H1 (cell line): Measurements from ENCODE around the gene WDR5. TPM values are rescaled to one million over a fixed set of nuclear protein-coding genes. Genes with fewer than 3 reads are reported as not detected.

Experiments used
- HDAC2 ChIP-seq, 2 experiments: fragments of 300-600 bp in 1 of 2; sonication (generic) in 1 of 2; IDR thresholded peaks; 2 replicates each; pipeline ENCODE4 v1.6.1; 2011 to 2012; ENCODE audit warnings: low read depth in 2 of 2, low read length in 2 of 2, mild to moderate bottlenecking in 2 of 2, moderate library complexity in 2 of 2, borderline replicate concordance in 1 of 2, inconsistent platforms in 1 of 2
- RAD21 ChIP-seq, 2 experiments: IDR thresholded peaks in 1 of 2; conservative IDR thresholded peaks in 1 of 2; 2 replicates each; pipeline ENCODE4 v1.6.1; 2011; ENCODE audit warnings: low read depth in 2 of 2, low read length in 2 of 2, improper control_type of control experiment in 1 of 2, inconsistent platforms in 1 of 2, mild to moderate bottlenecking in 1 of 2, moderate library complexity in 1 of 2
- polyA plus RNA-seq, 7 experiments: library from polyadenylated mRNA; depleted of rRNA in 3 of 7; stranded (reverse) in 5 of 7; unstranded in 2 of 7; fragments of >200 nt in 5 of 7; fragments of 200-250 nt in 2 of 7; gene quantifications; 1 replicate in 5 of 7; 2 replicates in 1 of 7; 4 replicates in 1 of 7; pipeline versions ENCODE4 v1.2.1 to v1.2.3, GENCODE V29; 2011 to 2013; ENCODE audit warnings: missing spikeins in 2 of 7, mixed read lengths in 2 of 7
- total RNA-seq: library from RNA; stranded (reverse); fragmentation: NEBNext Ultra II Directional; extraction: Animal tissue kit (Norgen Biotek cat#: 25700); gene quantifications from 2 replicates; pipeline ENCODE4 v1.2.1, GENCODE V29; 2021

Gene WDR5
- total and polyA plus RNA-seq, 2 of the 8 experiments (the other 6 are each of a cell fraction or from before 2014, with no cell fraction given) = 38.4 to 68.1 TPM

DNA sequence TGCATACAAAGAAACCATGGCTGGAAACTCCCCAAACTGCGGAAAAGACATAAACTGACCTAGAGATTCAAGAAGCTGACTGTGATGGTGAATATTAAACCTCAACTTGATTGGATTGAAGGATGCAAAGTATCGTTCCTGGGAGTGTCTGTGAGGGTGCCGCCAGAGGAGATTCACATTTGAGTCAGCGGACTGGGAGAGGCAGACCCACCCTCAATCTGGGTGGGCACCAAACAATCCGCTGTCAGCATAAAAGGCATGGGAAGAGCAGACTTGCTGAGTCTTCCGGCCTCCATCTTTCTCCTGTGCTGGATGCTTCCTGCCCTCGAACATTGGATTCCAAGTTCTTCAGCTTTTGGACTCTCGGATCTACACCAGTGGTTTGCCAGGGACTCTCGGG lies 24.8 kb upstream of the WDR5 start (continued):
- no peak for TF ChIP-seq RAD21 (IDR thresholded peaks at IDR 0.05 in 1 of 2, conservative IDR thresholded peaks at IDR 0.05 in 1 of 2; ENCODE audit: low read depth in 2 of 2, low read length in 2 of 2)
- no peak for TF ChIP-seq HDAC2 (IDR thresholded peaks at IDR 0.05; ENCODE audit: borderline replicate concordance in 1 of 2, low read depth in 2 of 2, low read length in 2 of 2)
- TF ChIP-seq, all 59 proteins: peak for 0
